ENCODE data around the gene ZNF512. TPM values are rescaled to one million over a fixed set of nuclear protein-coding genes. Genes with fewer than 3 reads are reported as not detected.
A peak's percentile ranks its signal among the peaks of the same experiment; 100 is the strongest.

ZNF512 gene
- total and polyA plus RNA-seq, 4 experiments from 2014 or later = 36.8 to 66.2 (median 45.2) TPM

DNA sequence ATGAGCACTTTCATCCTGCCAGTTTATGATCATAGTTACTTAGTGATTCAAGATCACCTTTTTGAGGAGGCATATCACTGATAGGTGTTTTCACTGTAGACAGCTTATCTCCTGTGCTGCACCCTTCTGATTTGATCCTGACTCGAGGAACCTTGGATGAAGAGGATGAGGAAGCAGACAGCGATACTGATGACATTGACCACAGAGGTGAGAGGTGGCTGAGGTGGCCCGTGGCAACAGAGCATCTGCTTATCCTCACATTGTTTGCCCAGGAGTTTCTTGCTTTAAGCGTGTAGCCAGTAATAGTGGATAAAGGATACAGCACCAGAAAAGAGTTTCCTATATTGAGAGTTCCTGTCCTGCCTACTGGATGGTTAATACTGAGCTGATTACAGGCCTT, 64.9 kb downstream of the ZNF512 start:
- no peak overlapping the region for H3K27ac ChIP-seq (ENCODE audit: low read depth, low read length)
- no peaks in the 10 kb centered on the region for H3K27me3 ChIP-seq (ENCODE audit: insufficient read depth, low read length)
- intact Hi-C loops (cut with micrococcal nuclease) = no loop called here
- Mint-ChIP-seq H3K36me3 (peaks cover 21 to 66% of the 10 kb centered on the region in 2 donors), H3K27me3 (no peaks in the 10 kb centered on the region), H3K4me3 (no peak overlapping the region), H3K9me3 (peaks cover 0 to 1% (median 0%) of the 10 kb centered on the region in 8 donors), H3K27ac (peak overlapping the region in 1 of 7 donors; percentile 12), H3K4me1 (peaks cover 0 to 3% (median 0%) of the 10 kb centered on the region in 4 donors)
- DNase-seq = no peak
- no peaks in the 10 kb centered on the region for H3K4me1 ChIP-seq (ENCODE audit: insufficient read depth, low read length)
- H3K9me3 ChIP-seq (ENCODE audit: control insufficient read depth in 1 of 2, low read length in 2 of 2) = no peaks in the 10 kb centered on the region
- ChIA-PET POLR2A (ENCODE audit: partially characterized antibody) (no interaction called here), CTCF (ENCODE audit: partially characterized antibody) (interaction anchor here (1.6 kb wide), 2 partner anchors 33 to 35 kb away, joined by 5 to 7 read pairs; no protein-coding TSS in a partner anchor)
- H3K4me3 ChIP-seq (ENCODE audit: low read length in 2 of 2) = no peak overlapping the region
- peaks cover 51% of the 10 kb centered on the region for H3K36me3 ChIP-seq (ENCODE audit: insufficient read depth, low read length)

DNA sequence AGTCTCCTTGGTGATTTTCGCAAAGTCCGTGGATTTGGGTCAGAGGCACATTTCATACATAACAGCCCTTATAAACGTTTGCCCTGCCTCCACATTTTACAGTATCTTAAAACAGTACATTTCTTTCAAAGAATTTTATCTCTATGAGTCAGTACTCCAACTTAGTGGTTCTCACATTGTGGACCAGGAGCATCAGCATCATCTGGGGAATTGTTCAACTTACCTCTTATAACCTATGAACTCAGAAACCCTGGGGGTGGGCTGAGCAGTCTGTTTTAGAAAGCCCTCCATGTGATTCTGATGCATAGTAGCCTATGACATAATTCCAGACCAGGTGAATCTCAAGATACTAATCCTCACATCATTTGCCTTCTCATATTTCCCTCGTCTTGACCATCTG, 68.2 kb downstream of the ZNF512 start:
- Histone ChIP-seq H3K36me3 (ENCODE audit: insufficient read depth, low read length) (peaks cover 71% of the 10 kb centered on the region), H3K9me3 (ENCODE audit: control insufficient read depth in 1 of 2, low read length in 2 of 2) (no peaks in the 10 kb centered on the region), H3K4me1 (ENCODE audit: insufficient read depth, low read length) (no peaks in the 10 kb centered on the region), H3K27me3 (ENCODE audit: insufficient read depth, low read length) (no peaks in the 10 kb centered on the region), H3K4me3 (ENCODE audit: low read length in 2 of 2) (no peak overlapping the region), H3K27ac (ENCODE audit: low read depth, low read length) (no peak overlapping the region)
- H3K9me3 Mint-ChIP-seq = peaks cover 0 to 1% (median 0%) of the 10 kb centered on the region in 8 donors
- H3K4me1 Mint-ChIP-seq = peaks cover 0 to 6% (median 3%) of the 10 kb centered on the region in 4 donors
- intact Hi-C loops (cut with micrococcal nuclease) = no loop called here
- H3K27ac Mint-ChIP-seq = no peak overlapping the region
- no peak for DNase-seq
- ChIA-PET CTCF (ENCODE audit: partially characterized antibody) (no interaction called here), POLR2A (ENCODE audit: partially characterized antibody) (interaction anchor here (1.0 kb wide), 2 partner anchors 12 to 34 kb away, joined by 4 to 5 read pairs; partner anchors contain the start of genes SLC4A1AP and SUPT7L)
- no peak overlapping the region for H3K4me3 Mint-ChIP-seq
- peaks cover 39 to 80% of the 10 kb centered on the region in 2 donors for H3K36me3 Mint-ChIP-seq
- no peaks in the 10 kb centered on the region for H3K27me3 Mint-ChIP-seq

DNA sequence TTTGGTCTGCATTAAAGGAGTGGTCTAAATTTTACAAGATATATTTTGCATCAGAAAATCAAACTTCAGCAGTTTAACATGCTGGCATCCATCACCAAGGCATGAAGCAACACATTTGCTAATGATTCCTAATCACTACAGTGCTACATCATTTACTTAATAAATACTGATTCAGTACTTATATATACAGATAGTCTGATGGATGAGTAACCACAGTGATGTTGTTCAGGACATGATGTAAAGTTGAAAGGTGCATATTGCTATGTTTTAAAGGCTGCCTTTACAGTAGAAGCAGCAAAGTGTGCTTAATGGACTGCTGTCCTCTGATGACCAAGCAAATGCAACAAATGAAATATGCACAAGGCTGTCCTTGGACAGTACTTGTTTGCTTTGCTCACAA, 69.5 kb downstream of the ZNF512 start:
- Mint-ChIP-seq H3K4me1 (peaks cover 0 to 6% (median 3%) of the 10 kb centered on the region in 4 donors), H3K27me3 (no peaks in the 10 kb centered on the region), H3K4me3 (no peak overlapping the region), H3K27ac (peak overlapping the region in 1 of 7 donors; percentile 81), H3K36me3 (peaks cover 45 to 80% of the 10 kb centered on the region in 2 donors), H3K9me3 (no peaks in the 10 kb centered on the region)
- DNase-seq = no peak
- no peak overlapping the region for H3K27ac ChIP-seq (ENCODE audit: low read depth, low read length)
- ChIA-PET POLR2A (ENCODE audit: partially characterized antibody) (no interaction called here), CTCF (ENCODE audit: partially characterized antibody) (interaction anchor here (3.3 kb wide), 1 partner anchor 31 kb away, joined by 9 read pairs; no protein-coding TSS in a partner anchor)
- H3K4me3 ChIP-seq (ENCODE audit: low read length in 2 of 2) = no peak overlapping the region
- H3K9me3 ChIP-seq (ENCODE audit: control insufficient read depth in 1 of 2, low read length in 2 of 2) = no peaks in the 10 kb centered on the region
- intact Hi-C loops (cut with micrococcal nuclease) = no loop called here
- H3K4me1 ChIP-seq (ENCODE audit: insufficient read depth, low read length) = no peaks in the 10 kb centered on the region
- peaks cover 74% of the 10 kb centered on the region for H3K36me3 ChIP-seq (ENCODE audit: insufficient read depth, low read length)
- H3K27me3 ChIP-seq (ENCODE audit: insufficient read depth, low read length) = no peaks in the 10 kb centered on the region

DNA sequence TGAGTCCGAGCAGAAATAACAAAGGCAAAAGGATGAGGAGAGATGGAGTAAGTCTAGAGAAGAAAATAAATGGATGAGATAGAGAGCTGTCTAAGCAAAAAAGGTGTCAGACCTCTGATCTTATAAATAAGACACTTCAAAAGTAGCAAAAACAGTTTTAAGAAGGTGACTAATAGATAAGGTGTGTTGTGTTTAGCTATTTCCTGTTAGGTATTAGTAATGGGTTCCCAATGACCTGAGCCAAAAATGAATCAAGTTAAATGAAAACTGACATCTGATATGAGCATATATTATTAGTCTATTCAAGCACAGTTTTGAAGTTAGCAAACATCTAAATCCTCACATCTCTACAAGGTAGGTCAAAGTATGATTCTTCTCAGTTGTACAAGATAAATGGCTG, 69.9 kb downstream of the ZNF512 start:
- Histone ChIP-seq H3K27me3 (ENCODE audit: insufficient read depth, low read length) (no peaks in the 10 kb centered on the region), H3K4me3 (ENCODE audit: low read length in 2 of 2) (no peak overlapping the region), H3K27ac (ENCODE audit: low read depth, low read length) (no peak overlapping the region), H3K9me3 (ENCODE audit: control insufficient read depth in 1 of 2, low read length in 2 of 2) (no peaks in the 10 kb centered on the region), H3K36me3 (ENCODE audit: insufficient read depth, low read length) (peaks cover 73% of the 10 kb centered on the region), H3K4me1 (ENCODE audit: insufficient read depth, low read length) (no peaks in the 10 kb centered on the region)
- H3K4me1 Mint-ChIP-seq = peaks cover 0 to 6% (median 3%) of the 10 kb centered on the region in 4 donors
- no peaks in the 10 kb centered on the region for H3K9me3 Mint-ChIP-seq
- no peaks in the 10 kb centered on the region for H3K27me3 Mint-ChIP-seq
- H3K27ac Mint-ChIP-seq = peak overlapping the region in 1 of 7 donors; percentile 81
- peaks cover 41 to 79% of the 10 kb centered on the region in 2 donors for H3K36me3 Mint-ChIP-seq
- intact Hi-C loops (cut with micrococcal nuclease) = no loop called here
- ChIA-PET POLR2A (ENCODE audit: partially characterized antibody) (no interaction called here), CTCF (ENCODE audit: partially characterized antibody) (interaction anchor here (3.3 kb wide), 1 partner anchor 30 kb away, joined by 9 read pairs; no protein-coding TSS in a partner anchor)
- no peak for DNase-seq
- no peak overlapping the region for H3K4me3 Mint-ChIP-seq

DNA sequence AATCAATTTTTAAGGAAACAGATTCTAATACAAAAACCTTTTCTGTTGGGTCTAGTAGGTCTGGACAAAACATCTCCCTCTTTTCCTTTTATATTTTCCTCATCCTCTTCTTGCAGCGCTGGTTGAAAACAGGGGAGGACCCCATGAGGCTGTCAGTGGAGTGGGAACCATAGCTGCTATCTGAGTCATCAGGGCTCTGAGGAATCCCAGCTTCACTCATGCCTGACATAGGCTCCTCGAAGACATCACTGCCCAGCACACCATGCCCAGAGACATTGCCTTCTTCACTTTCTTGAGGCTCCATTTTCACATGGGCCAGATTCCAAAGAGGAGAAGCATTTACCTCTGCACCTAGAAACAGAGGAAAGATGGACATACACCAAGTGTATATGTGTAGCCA, 70.6 kb downstream of the ZNF512 start:
- Histone ChIP-seq H3K27me3 (ENCODE audit: insufficient read depth, low read length) (no peaks in the 10 kb centered on the region), H3K36me3 (ENCODE audit: insufficient read depth, low read length) (peaks cover 67% of the 10 kb centered on the region), H3K4me1 (ENCODE audit: insufficient read depth, low read length) (no peaks in the 10 kb centered on the region), H3K4me3 (ENCODE audit: low read length in 2 of 2) (no peak overlapping the region), H3K9me3 (ENCODE audit: control insufficient read depth in 1 of 2, low read length in 2 of 2) (no peaks in the 10 kb centered on the region), H3K27ac (ENCODE audit: low read depth, low read length) (no peak overlapping the region)
- Mint-ChIP-seq H3K9me3 (no peaks in the 10 kb centered on the region), H3K4me3 (no peak overlapping the region), H3K27ac (peak overlapping the region in 3 of 7 donors; percentile 10 to 83 (median 22)), H3K36me3 (peaks cover 38 to 77% of the 10 kb centered on the region in 2 donors), H3K4me1 (peaks cover 0 to 6% (median 3%) of the 10 kb centered on the region in 4 donors), H3K27me3 (no peaks in the 10 kb centered on the region)
- ChIA-PET CTCF (ENCODE audit: partially characterized antibody) (interaction anchor here (3.3 kb wide), 1 partner anchor 30 kb away, joined by 9 read pairs; no protein-coding TSS in a partner anchor), POLR2A (ENCODE audit: partially characterized antibody) (no interaction called here)
- intact Hi-C loops (cut with micrococcal nuclease) = no loop called here
- DNase-seq = no peak

DNA sequence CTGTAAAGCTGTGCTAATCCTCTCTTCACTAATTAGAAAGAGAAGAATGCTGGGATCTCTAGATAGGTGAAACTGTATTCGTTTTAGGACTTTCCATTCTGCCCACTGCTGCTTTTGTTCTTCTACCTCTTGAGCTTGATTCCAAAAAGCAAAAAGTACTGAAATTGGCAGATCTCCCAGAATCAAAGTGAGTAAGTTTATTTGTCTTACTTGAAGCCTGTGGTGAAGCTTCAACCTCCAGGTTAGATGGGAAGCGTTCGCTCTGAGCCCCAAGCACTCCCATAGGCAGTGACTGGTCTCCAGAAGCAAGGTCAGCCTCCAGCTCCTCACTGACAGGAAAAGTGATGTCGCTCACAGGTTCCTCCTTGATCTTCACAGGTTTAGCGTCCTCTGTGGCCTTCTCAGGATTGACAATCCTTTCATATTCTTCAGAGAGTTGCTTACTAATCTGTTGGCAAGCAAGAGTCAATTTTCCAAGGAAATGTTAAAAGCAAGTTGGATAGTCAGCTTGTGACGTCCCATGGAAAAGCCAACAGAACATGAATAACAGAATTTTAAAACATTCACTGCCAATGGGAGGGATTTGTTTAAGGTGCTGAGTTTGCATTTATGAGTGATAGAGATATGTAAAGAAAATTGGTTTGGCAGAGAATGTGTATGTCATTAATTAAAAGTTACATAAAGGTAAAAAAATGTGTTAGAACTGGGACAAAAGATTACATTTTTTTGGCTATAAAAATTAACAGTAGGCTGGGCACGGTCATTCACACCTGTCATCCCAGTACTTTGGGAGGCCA, 72.5 kb downstream of the ZNF512 start:
- Histone ChIP-seq H3K27ac (ENCODE audit: low read depth, low read length) (no peak overlapping the region), H3K9me3 (ENCODE audit: control insufficient read depth in 1 of 2, low read length in 2 of 2) (no peaks in the 10 kb centered on the region), H3K4me3 (ENCODE audit: low read length in 2 of 2) (no peak overlapping the region), H3K4me1 (ENCODE audit: insufficient read depth, low read length) (no peaks in the 10 kb centered on the region), H3K36me3 (ENCODE audit: insufficient read depth, low read length) (peaks cover 52% of the 10 kb centered on the region), H3K27me3 (ENCODE audit: insufficient read depth, low read length) (no peaks in the 10 kb centered on the region)
- Mint-ChIP-seq H3K9me3 (no peaks in the 10 kb centered on the region), H3K36me3 (peaks cover 38 to 74% of the 10 kb centered on the region in 2 donors), H3K27ac (peak overlapping the region in 2 of 7 donors; percentile 35 to 60), H3K27me3 (no peaks in the 10 kb centered on the region), H3K4me1 (peaks cover 8 to 14% (median 11%) of the 10 kb centered on the region in 4 donors), H3K4me3 (no peak overlapping the region)
- ChIA-PET CTCF (ENCODE audit: partially characterized antibody) (interaction anchor here (1.3 to 3.3 kb wide), 2 partner anchors 28 kb away, joined by 5 to 9 read pairs; no protein-coding TSS in a partner anchor), POLR2A (ENCODE audit: partially characterized antibody) (interaction anchor here (0.6 to 1.5 kb wide), 2 partner anchors 9 to 13 kb away, joined by 3 to 5 read pairs; no protein-coding TSS in a partner anchor)
- no peak for DNase-seq
- intact Hi-C loops (cut with micrococcal nuclease) = no loop called here

DNA sequence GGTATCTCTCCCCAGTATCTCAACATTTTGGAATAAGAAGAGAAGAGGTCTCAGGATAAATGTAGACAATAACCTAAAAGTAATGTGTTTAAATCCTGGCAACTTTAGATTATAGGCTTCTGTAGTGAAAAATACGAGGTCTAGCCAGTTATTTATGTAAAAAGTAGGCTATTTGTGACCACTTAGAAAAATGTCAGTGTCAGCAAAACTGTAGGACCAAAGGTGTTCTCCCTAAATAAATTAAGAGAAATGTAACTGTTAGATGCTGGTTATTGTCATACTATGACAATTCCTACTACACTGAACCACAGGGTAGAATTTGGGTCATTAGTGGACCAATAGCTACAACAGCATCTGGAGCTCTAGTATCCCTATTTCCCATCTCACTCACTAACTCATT, 78.5 kb downstream of the ZNF512 start:
- H3K4me1 ChIP-seq (ENCODE audit: insufficient read depth, low read length) = peaks cover 31% of the 10 kb centered on the region
- Mint-ChIP-seq H3K4me1 (peaks cover 31 to 55% (median 49%) of the 10 kb centered on the region in 4 donors), H3K9me3 (no peaks in the 10 kb centered on the region), H3K36me3 (peaks cover 34 to 59% of the 10 kb centered on the region in 2 donors), H3K27me3 (no peaks in the 10 kb centered on the region), H3K27ac (peak overlapping the region in 3 of 7 donors; percentile 23 to 87 (median 81)), H3K4me3 (peak overlapping the region in 7 of 8 donors; percentile 19 to 100 (median 99))
- H3K27ac ChIP-seq (ENCODE audit: low read depth, low read length) = no peak overlapping the region
- peaks cover 27% of the 10 kb centered on the region for H3K36me3 ChIP-seq (ENCODE audit: insufficient read depth, low read length)
- H3K27me3 ChIP-seq (ENCODE audit: insufficient read depth, low read length) = no peaks in the 10 kb centered on the region
- CTCF ChIA-PET (ENCODE audit: partially characterized antibody) = no interaction called here
- POLR2A ChIA-PET (ENCODE audit: partially characterized antibody) = no interaction called here
- DNase-seq = no peak
- no peak overlapping the region for H3K4me3 ChIP-seq (ENCODE audit: low read length in 2 of 2)
- H3K9me3 ChIP-seq (ENCODE audit: control insufficient read depth in 1 of 2, low read length in 2 of 2) = no peaks in the 10 kb centered on the region
- intact Hi-C loops (cut with micrococcal nuclease) = no loop called here
